Smooth muscle cell (in vitro differentiated cells): Measurements from ENCODE around the gene TBC1D22A. TPM values are rescaled to one million over a fixed set of nuclear protein-coding genes. Genes with fewer than 3 reads are reported as not detected.

Source experiments
- DNase-seq: peaks from one replicate; lab custom pipeline; 2025; ENCODE audit not compliant: unreplicated experiment; lab: John Stamatoyannopoulos, UW
- H2AFZ ChIP-seq: fragments of 200-600 bp; sonication (generic); 2 replicates; pipeline ENCODE4 v1.6.0; 2016; ENCODE audit warnings: antibody characterized with exemption, low read depth, mild to moderate bottlenecking
- H3F3A ChIP-seq: fragments of 200-600 bp; sonication (generic); 2 replicates; pipeline ENCODE4 v1.6.0; 2017; ENCODE audit warnings: antibody characterized with exemption, low read depth
- H3K27ac ChIP-seq: fragments of 200-600 bp; sonication (generic); 2 replicates; pipeline ENCODE4 v1.5.1; 2016; ENCODE audit warnings: low read depth, mild to moderate bottlenecking
- H3K27me3 ChIP-seq: fragments of 200-600 bp; sonication (generic); 2 replicates; pipeline ENCODE4 v1.6.1; 2016; ENCODE audit warnings: low read depth, mild to moderate bottlenecking
- H3K36me3 ChIP-seq: fragments of 200-600 bp; sonication (generic); 2 replicates; pipeline ENCODE4 v1.5.1; 2016; ENCODE audit warnings: low read depth
- H3K4me1 ChIP-seq: fragments of 200-600 bp; sonication (generic); 2 replicates; pipeline ENCODE4 v1.5.1; 2016; ENCODE audit warnings: low read depth
- H3K4me2 ChIP-seq: fragments of 200-600 bp; sonication (generic); 2 replicates; pipeline ENCODE4 v1.6.0; 2016; ENCODE audit warnings: mild to moderate bottlenecking
- H3K4me3 ChIP-seq: fragments of 200-600 bp; sonication (generic); 2 replicates; pipeline ENCODE4 v1.5.1; 2016; ENCODE audit warnings: mild to moderate bottlenecking
- H3K79me2 ChIP-seq: fragments of 200-600 bp; sonication (generic); 2 replicates; pipeline ENCODE4 v1.6.0; 2016; ENCODE audit warnings: low read depth, mild to moderate bottlenecking
- H3K9ac ChIP-seq: fragments of 200-600 bp; sonication (generic); 2 replicates; pipeline ENCODE4 v1.6.0; 2016; ENCODE audit warnings: low read depth
- H3K9me3 ChIP-seq: fragments of 200-600 bp; sonication (generic); replicated peaks from 2 replicates; pipeline ENCODE4 v1.5.1; 2016; ENCODE audit warnings: low read depth
- H4K20me1 ChIP-seq: fragments of 200-600 bp; sonication (generic); 2 replicates; pipeline ENCODE4 v1.6.0; 2016; ENCODE audit warnings: low read depth
- WGBS: methylation state at CpG from one replicate; pipeline ENCODE4 v1.1.7; 2016; ENCODE audit warnings: low lambda C conversion rate; 5-methylcytosine and 5-hydroxymethylcytosine counted together
- polyA plus RNA-seq: library from polyadenylated mRNA; unstranded; fragments of >200 nt; fragmentation: Nextera tagmentation; extraction: Ambion mirVana; gene quantifications from 2 replicates; pipeline ENCODE4 v1.2.1, GENCODE V29; 2016
- total RNA-seq: library from RNA; depleted of rRNA; stranded (reverse); fragments of >200 nt; gene quantifications from 2 replicates; pipeline ENCODE4 v1.2.3, GENCODE V29; 2014
- TF ChIP-seq, protein P1 (sequence below): fragments of 200-600 bp; sonication (generic); IDR thresholded peaks from 2 replicates; pipeline ENCODE4 v1.5.1; 2017; ENCODE audit warnings: borderline replicate concordance, mild to moderate bottlenecking, antibody characterized with exemption; ENCODE audit not compliant: insufficient read depth, poor library complexity, severe bottlenecking

Gene TBC1D22A
- total and polyA plus RNA-seq, 2 experiments from 2014 or later = 12.5 to 14.4 TPM

DNA sequence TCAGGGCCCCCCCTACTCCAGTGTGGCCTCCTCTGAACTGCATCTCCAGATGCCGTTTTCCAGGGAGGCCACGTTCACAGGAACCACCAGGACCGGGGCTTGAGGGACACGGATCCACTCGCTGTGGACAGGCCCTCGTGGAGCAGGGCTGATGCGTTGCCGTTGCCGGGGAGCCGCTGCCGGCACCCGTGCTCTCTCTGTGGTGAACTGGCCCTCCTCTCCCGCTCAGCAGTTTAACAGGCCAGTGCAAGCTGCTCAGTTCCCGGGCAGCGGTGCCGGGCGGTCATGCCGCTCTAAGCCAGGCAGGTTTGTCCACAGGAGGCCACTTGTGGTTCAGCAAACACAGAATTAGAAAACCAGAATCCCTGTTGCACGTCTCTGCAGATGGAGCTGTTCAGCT lies 301.6 kb downstream of the TBC1D22A start:
- no peak overlapping the region for H3K27ac ChIP-seq
- no peaks in the 10 kb centered on the region for H3K79me2 ChIP-seq
- no peak overlapping the region for H3K9ac ChIP-seq
- no peaks in the 10 kb centered on the region for H3K27me3 ChIP-seq
- peaks cover 6% of the 10 kb centered on the region for H3K4me1 ChIP-seq
- H3K36me3 ChIP-seq = no peaks in the 10 kb centered on the region
- H3K4me3 ChIP-seq = no peak overlapping the region
- 97% methylated on average over 19 of the region's 19 CpGs for WGBS
- TF ChIP-seq, protein P1, sequence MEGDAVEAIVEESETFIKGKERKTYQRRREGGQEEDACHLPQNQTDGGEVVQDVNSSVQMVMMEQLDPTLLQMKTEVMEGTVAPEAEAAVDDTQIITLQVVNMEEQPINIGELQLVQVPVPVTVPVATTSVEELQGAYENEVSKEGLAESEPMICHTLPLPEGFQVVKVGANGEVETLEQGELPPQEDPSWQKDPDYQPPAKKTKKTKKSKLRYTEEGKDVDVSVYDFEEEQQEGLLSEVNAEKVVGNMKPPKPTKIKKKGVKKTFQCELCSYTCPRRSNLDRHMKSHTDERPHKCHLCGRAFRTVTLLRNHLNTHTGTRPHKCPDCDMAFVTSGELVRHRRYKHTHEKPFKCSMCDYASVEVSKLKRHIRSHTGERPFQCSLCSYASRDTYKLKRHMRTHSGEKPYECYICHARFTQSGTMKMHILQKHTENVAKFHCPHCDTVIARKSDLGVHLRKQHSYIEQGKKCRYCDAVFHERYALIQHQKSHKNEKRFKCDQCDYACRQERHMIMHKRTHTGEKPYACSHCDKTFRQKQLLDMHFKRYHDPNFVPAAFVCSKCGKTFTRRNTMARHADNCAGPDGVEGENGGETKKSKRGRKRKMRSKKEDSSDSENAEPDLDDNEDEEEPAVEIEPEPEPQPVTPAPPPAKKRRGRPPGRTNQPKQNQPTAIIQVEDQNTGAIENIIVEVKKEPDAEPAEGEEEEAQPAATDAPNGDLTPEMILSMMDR = no peak
- no peak overlapping the region for H3K4me2 ChIP-seq
- no peak for DNase-seq
- no peak overlapping the region for H2AFZ ChIP-seq
- peaks cover under 1% of the 10 kb centered on the region for H4K20me1 ChIP-seq
- no peaks in the 10 kb centered on the region for H3K9me3 ChIP-seq
- H3F3A ChIP-seq = no peaks in the 10 kb centered on the region

DNA sequence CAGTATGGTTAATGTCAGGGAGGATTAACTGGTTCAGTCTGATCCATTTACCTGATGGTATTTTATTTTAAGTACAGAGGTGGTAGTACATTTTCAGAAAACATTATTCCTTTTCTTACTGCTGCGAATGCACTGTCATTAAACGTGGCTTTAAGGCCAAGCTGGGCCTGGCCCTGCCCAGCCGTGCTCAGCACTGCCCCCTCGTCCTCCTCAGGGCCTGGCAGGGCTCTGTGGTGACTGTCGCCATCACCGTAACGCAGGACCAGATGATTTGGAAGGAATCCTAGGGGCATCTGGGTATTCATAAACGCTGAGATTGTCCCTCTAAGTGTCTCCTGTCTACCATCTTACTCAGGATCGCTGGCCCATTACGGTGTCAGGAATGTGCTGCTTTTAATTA lies 302.0 kb downstream of the TBC1D22A start:
- no peaks in the 10 kb centered on the region for H3K9me3 ChIP-seq
- WGBS = 93% methylated on average over 10 of the region's 10 CpGs
- H3F3A ChIP-seq = no peaks in the 10 kb centered on the region
- H3K4me2 ChIP-seq = no peak overlapping the region
- H3K27ac ChIP-seq = no peak overlapping the region
- peaks cover 4% of the 10 kb centered on the region for H4K20me1 ChIP-seq
- no peak overlapping the region for H2AFZ ChIP-seq
- no peaks in the 10 kb centered on the region for H3K36me3 ChIP-seq
- TF ChIP-seq, protein P1 = no peak
- DNase-seq = no peak
- H3K4me1 ChIP-seq = peaks cover 6% of the 10 kb centered on the region
- H3K27me3 ChIP-seq = no peaks in the 10 kb centered on the region
- no peaks in the 10 kb centered on the region for H3K79me2 ChIP-seq
- H3K9ac ChIP-seq = no peak overlapping the region
- no peak overlapping the region for H3K4me3 ChIP-seq

DNA sequence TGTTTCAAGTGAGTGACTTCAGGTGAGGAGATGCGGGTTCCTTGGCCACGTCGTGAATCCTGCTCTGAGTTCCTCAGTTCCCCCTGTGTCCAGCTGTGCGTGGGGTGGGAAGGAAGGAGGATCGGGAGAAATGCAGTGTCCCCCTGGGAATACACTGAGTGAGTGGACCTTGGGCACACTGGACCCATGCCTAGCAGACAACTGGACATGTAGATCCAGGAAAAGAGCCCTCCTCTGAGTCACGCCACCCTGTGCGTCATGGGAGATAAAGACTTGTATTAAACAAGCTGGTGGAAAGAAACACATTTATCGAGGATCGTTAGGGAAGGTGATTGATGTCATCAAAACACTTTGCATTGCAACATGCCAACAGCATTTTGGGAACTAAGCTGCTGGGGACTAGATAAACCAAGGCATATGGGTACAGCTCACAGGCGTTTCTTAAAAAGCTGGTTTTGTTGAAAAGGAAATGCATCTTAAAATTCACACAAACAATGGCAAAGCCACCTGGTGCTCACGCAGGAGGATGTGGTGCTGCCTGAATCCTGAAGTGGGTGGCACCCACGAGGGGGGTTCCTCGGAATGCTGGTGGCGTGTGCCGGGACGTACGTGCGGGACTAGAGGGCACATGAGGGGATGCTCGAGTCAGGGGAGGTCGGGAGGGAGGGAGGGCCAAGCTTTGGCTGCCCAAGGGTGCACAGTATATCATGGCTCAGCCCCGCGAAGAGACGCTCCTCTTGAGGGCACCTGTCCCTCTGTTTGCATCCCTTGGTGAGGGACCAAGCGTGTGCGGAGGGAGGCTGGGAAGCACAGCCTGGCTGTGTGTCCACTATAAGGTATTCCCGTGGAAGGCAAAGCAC lies 303.5 kb downstream of the TBC1D22A start:
- H2AFZ ChIP-seq = no peak overlapping the region
- no peak overlapping the region for H3K9ac ChIP-seq
- H4K20me1 ChIP-seq = peaks cover 17% of the 10 kb centered on the region
- H3K27ac ChIP-seq = no peak overlapping the region
- no peaks in the 10 kb centered on the region for H3K36me3 ChIP-seq
- no peak for DNase-seq
- H3K9me3 ChIP-seq = no peaks in the 10 kb centered on the region
- no peaks in the 10 kb centered on the region for H3K79me2 ChIP-seq
- H3K4me3 ChIP-seq = no peak overlapping the region
- H3K4me1 ChIP-seq = peaks cover 6% of the 10 kb centered on the region
- H3F3A ChIP-seq = no peaks in the 10 kb centered on the region
- WGBS = 95% methylated on average over 24 of the region's 26 CpGs
- H3K27me3 ChIP-seq = no peaks in the 10 kb centered on the region
- TF ChIP-seq, protein P1 = no peak
- no peak overlapping the region for H3K4me2 ChIP-seq

DNA sequence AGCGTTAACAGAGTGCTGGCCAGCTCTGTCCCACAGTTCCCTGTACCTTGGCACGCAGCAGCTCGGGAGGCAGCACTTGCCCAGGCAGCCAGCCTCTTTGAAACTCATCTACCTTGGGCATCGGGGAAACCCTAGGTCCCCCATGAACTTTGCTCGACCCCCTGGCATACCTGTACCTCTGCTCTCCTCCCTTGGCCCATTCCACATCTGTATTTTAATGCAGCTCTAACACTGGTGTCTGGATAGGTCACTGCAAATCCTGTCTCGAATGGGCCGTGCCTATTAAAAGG lies 304.1 kb downstream of the TBC1D22A start:
- H2AFZ ChIP-seq = no peak overlapping the region
- H3K9ac ChIP-seq = no peak overlapping the region
- 98% methylated on average over 7 of the region's 7 CpGs for WGBS

More for the DNA sequence above, 304.1 kb downstream of the TBC1D22A start:
- TF ChIP-seq, protein P1 = no peak
- DNase-seq = no peak
- no peak overlapping the region for H3K4me3 ChIP-seq
- H3K27ac ChIP-seq = no peak overlapping the region
- peaks cover 6% of the 10 kb centered on the region for H3K4me1 ChIP-seq
- no peaks in the 10 kb centered on the region for H3K79me2 ChIP-seq
- H3K4me2 ChIP-seq = no peak overlapping the region
- H3K27me3 ChIP-seq = no peaks in the 10 kb centered on the region
- no peaks in the 10 kb centered on the region for H3F3A ChIP-seq
- no peaks in the 10 kb centered on the region for H3K36me3 ChIP-seq
- peaks cover 21% of the 10 kb centered on the region for H4K20me1 ChIP-seq
- no peaks in the 10 kb centered on the region for H3K9me3 ChIP-seq
